GM18519 (cell line): ENCODE measurements around the gene NCAPD2.
"Not testable (repeated sequence)": the region's sequence is repeated elsewhere in the genome, so short reads cannot be mapped to it uniquely, and the experiment has no call there.

Experiments
- ATAC-seq: cut with Tn5 transposase; IDR thresholded peaks from one replicate; pipeline ENCODE4 v1.9.1; 2021; ENCODE audit warnings: mild to moderate bottlenecking, moderate library complexity; ENCODE audit not compliant: unreplicated experiment, low FRiP score

Gene NCAPD2

GRCh38 chr12:6548966-6549683 is 55.2 kb downstream of the NCAPD2 start:
- no peak for ATAC-seq

GRCh38 chr12:6549684-6550151 is 55.8 kb downstream of the NCAPD2 start:
- ATAC-seq, result no peak

GRCh38 chr12:6550294-6551062 is 56.6 kb downstream of the NCAPD2 start:
- no peak for ATAC-seq

- ATAC-seq, result no peak
Observed at GRCh38 chr12:6551063-6551461, 57.2 kb downstream of the NCAPD2 start.

- ATAC-seq, result no peak
Observed at GRCh38 chr12:6551496-6552139, 57.7 kb downstream of the NCAPD2 start.

GRCh38 chr12:6552140-6552551 is 58.2 kb downstream of the NCAPD2 start:
- no peak for ATAC-seq

GRCh38 chr12:6553051-6553868 is 59.4 kb downstream of the NCAPD2 start:
- ATAC-seq, result no peak

GRCh38 chr12:6554168-6555017 is 60.5 kb downstream of the NCAPD2 start:
- no peak for ATAC-seq

- no peak for ATAC-seq
Observed at GRCh38 chr12:6555018-6555691, 61.3 kb downstream of the NCAPD2 start.

- not testable (repeated sequence) for ATAC-seq
Observed at GRCh38 chr12:6556496-6556817, 62.6 kb downstream of the NCAPD2 start.

GRCh38 chr12:6556857-6557256 is 63.0 kb downstream of the NCAPD2 start:
- ATAC-seq, result no peak

- not testable (repeated sequence) for ATAC-seq
Observed at GRCh38 chr12:6558014-6558760, 64.3 kb downstream of the NCAPD2 start.

- no peak for ATAC-seq
Observed at GRCh38 chr12:6559500-6559899, 65.6 kb downstream of the NCAPD2 start.

GRCh38 chr12:6560501-6561205 is 66.8 kb downstream of the NCAPD2 start:
- ATAC-seq, result no peak

GRCh38 chr12:6562881-6563280 is 69.0 kb downstream of the NCAPD2 start:
- ATAC-seq, result no peak

- ATAC-seq, result no peak
Observed at GRCh38 chr12:6563448-6564050, 69.6 kb downstream of the NCAPD2 start.

GRCh38 chr12:6567112-6567670 is 73.3 kb downstream of the NCAPD2 start:
- no peak for ATAC-seq
